ENCODE measurements around the gene CD302. TPM values are rescaled to one million over a fixed set of nuclear protein-coding genes. Genes with fewer than 3 reads are reported as not detected.

CD302 gene
- total and polyA plus RNA-seq, 5 donors from 2014 or later = 0.11 to 2.4 (median 0.59) TPM

DNA sequence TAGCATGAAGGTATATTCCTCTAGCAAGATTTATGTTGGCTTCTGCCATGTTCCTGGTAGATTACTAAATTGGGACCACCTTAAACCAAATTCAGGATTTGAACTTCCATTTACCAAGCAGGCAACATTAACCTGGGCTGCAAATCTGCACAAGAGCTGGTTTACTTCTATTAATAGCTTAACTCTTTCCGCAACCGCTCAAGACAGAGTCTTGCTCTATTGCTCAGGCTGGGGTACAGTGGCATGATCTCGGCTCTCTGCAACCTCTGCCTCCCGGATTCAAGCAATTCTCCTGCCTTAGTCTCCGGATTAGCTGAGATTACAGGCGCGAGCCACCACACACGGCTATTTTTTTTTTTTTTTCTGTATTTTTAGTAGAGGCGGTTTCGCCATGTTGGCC lies 77.3 kb downstream of the CD302 start:
- Histone ChIP-seq H3K27ac (ENCODE audit: insufficient read depth, low read length, poor library complexity, severe bottlenecking) (no peak overlapping the region), H3K4me1 (ENCODE audit: control insufficient read depth, insufficient read depth, low read length, poor library complexity, severe bottlenecking) (peaks cover 73% of the 10 kb centered on the region)
- peak overlapping the region in 3 of 4 donors; percentile 29 to 51 (median 37) for H3K4me3 Mint-ChIP-seq

More for the DNA sequence above, 77.3 kb downstream of the CD302 start:
- no peaks in the 10 kb centered on the region for H3K27me3 ChIP-seq (ENCODE audit: control insufficient read depth, insufficient read depth, low read length)
- no peak for DNase-seq
- H3K36me3 ChIP-seq (ENCODE audit: control insufficient read depth, insufficient read depth, low read length) = peaks cover 60% of the 10 kb centered on the region
- ATAC-seq (ENCODE audit: low read depth in 2 of 2) = no peak
- H3K9me3 ChIP-seq (ENCODE audit: control insufficient read depth in 2 of 2, low read length in 2 of 2) = no peaks in the 10 kb centered on the region
- Mint-ChIP-seq H3K27ac (peak overlapping the region in 1 of 3 donors; percentile 68), H3K36me3 (peaks cover 36% of the 10 kb centered on the region), H3K9me3 (peaks cover 0 to 5% (median 0%) of the 10 kb centered on the region in 7 donors), H3K4me1 (peaks cover 55 to 97% (median 78%) of the 10 kb centered on the region in 4 donors), H3K27me3 (no peaks in the 10 kb centered on the region)
- no peak overlapping the region for H3K4me3 ChIP-seq (ENCODE audit: low read depth, low read length)

Other genes starting within 250 kb of the CD302 start
- 39.6 TPM for gene BAZ2B, start 181.7 kb downstream of the CD302 start, total RNA-seq
- gene BAZ2B, start 181.7 kb downstream of the CD302 start, polyA plus RNA-seq = 10 to 100 TPM in 1 of 4 donors, 1 to 10 TPM in 3; 7.8 to 15.6 (median 9.4) TPM
- 88.2 TPM for gene MARCHF7, start 85.7 kb downstream of the CD302 start, total RNA-seq
- 100 to 1,000 TPM; 189 to 253 (median 228) TPM for gene MARCHF7, start 85.7 kb downstream of the CD302 start, polyA plus RNA-seq
- 44.8 TPM for gene LY75, start 106.5 kb upstream of the CD302 start, total RNA-seq
- gene LY75, start 106.5 kb upstream of the CD302 start, polyA plus RNA-seq = 10 to 100 TPM; 24.8 to 43.4 (median 41.0) TPM